ACC112 (cell line): ENCODE measurements around the gene DENND1A.

Experiments
- H2AFZ ChIP-seq: fragments of 200-600 bp; sonication (generic); one replicate; pipeline ENCODE4 v1.6.0; 2017; ENCODE audit warnings: antibody characterized with exemption, low read length; ENCODE audit not compliant: unreplicated experiment
- H3K27ac ChIP-seq: fragments of 200-600 bp; sonication (generic); 2 replicates; pipeline ENCODE4 v1.5.1; 2014; ENCODE audit warnings: low read depth, mild to moderate bottlenecking, antibody characterized with exemption, low read length, moderate library complexity
- H3K27me3 ChIP-seq: fragments of 200-600 bp; sonication (generic); 2 replicates; pipeline ENCODE4 v1.6.1; 2014; ENCODE audit warnings: mild to moderate bottlenecking, antibody characterized with exemption, low read length, moderate library complexity, mixed read lengths; ENCODE audit not compliant: insufficient read depth
- H3K36me3 ChIP-seq: fragments of 200-600 bp; sonication (generic); 2 replicates; pipeline ENCODE4 v1.6.1; 2016; ENCODE audit warnings: mild to moderate bottlenecking, antibody characterized with exemption, low read length, moderate library complexity, mixed read lengths; ENCODE audit not compliant: insufficient read depth
- H3K4me1 ChIP-seq: fragments of 200-600 bp; sonication (generic); one replicate; pipeline ENCODE4 v1.6.1; 2016; ENCODE audit warnings: low read length, mixed read lengths; ENCODE audit not compliant: insufficient read depth, unreplicated experiment, control insufficient read depth
- H3K4me3 ChIP-seq: fragments of 200-600 bp; sonication (generic); 2 replicates; pipeline ENCODE4 v1.5.1; 2014; ENCODE audit warnings: mild to moderate bottlenecking, low read depth, low read length
- H3K79me2 ChIP-seq: fragments of 200-600 bp; sonication (generic); one replicate; pipeline ENCODE4 v1.6.0; 2016; ENCODE audit warnings: low read length; ENCODE audit not compliant: control insufficient read depth, unreplicated experiment, insufficient read depth

The DENND1A gene

DNA sequence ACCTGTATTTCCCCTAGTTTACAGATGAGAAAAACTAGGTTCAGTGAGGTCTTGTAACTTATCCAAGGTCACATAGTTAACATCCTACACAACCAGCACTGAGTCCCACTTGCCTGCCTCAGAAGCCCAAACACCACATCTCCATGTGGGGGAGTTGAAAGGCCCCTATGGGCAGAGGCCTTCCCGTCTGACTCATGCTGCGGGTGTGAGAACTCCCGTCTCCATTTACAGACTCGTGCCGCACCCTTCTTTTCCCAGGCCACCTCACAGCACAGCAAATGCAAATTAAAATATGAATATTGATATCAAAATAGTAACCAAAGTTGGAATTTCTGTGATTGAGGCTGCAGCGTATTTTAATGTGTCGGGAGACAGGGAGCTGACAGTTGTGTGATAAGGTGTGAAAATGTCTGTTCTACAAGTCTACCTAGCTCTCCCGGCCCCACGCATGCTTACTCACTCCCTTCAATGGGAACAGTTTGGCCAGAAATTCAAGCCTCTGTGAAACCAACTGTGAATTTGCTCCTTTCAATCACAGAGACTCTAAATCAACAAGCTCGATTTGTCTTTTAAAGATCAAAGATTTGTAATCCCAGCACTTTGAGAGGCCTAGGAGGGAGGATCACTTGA lies 483.8 kb downstream of the DENND1A start:
- no peaks in the 10 kb centered on the region for H3K27me3 ChIP-seq
- no peak overlapping the region for H3K4me3 ChIP-seq
- H3K27ac ChIP-seq: no peak overlapping the region
- no peaks in the 10 kb centered on the region for H3K36me3 ChIP-seq
- no peaks in the 10 kb centered on the region for H3K79me2 ChIP-seq
- H2AFZ ChIP-seq: no peak overlapping the region
- H3K4me1 ChIP-seq: no peaks in the 10 kb centered on the region

- no peaks in the 10 kb centered on the region for H3K36me3 ChIP-seq
- H2AFZ ChIP-seq: no peak overlapping the region
- H3K4me1 ChIP-seq: no peaks in the 10 kb centered on the region
- no peaks in the 10 kb centered on the region for H3K79me2 ChIP-seq
- H3K27me3 ChIP-seq: no peaks in the 10 kb centered on the region
- no peak overlapping the region for H3K27ac ChIP-seq
- H3K4me3 ChIP-seq: no peak overlapping the region
Measured at GRCh38 chr9:123445116-123445515, 484.8 kb downstream of the DENND1A start.

DNA sequence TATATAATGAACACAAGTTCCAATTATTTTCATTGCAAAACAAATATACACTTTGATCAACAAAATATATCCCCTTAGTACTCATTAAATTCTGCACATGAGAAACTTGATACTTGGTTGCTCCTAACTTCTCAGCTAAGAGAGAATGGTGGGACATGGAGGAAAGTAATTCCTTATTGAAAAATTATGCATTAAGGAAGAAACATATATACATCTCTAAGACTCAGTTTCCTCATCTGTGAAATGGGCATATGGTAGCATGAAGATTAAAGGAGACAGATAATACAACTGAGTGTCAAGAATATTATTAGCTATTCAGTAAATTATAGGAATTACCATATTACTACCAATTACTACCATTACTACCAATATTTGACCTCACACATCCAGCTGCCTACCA lies 488.2 kb downstream of the DENND1A start:
- Histone ChIP-seq H2AFZ (no peak overlapping the region), H3K4me3 (no peak overlapping the region), H3K27me3 (no peaks in the 10 kb centered on the region), H3K4me1 (no peaks in the 10 kb centered on the region), H3K27ac (no peak overlapping the region), H3K79me2 (no peaks in the 10 kb centered on the region), H3K36me3 (no peaks in the 10 kb centered on the region)

GRCh38 chr9:123440256-123440655 lies 489.7 kb downstream of the DENND1A start:
- Histone ChIP-seq H2AFZ (no peak overlapping the region), H3K27me3 (no peaks in the 10 kb centered on the region), H3K79me2 (no peaks in the 10 kb centered on the region), H3K4me1 (no peaks in the 10 kb centered on the region), H3K27ac (no peak overlapping the region), H3K4me3 (no peak overlapping the region), H3K36me3 (no peaks in the 10 kb centered on the region)

DNA sequence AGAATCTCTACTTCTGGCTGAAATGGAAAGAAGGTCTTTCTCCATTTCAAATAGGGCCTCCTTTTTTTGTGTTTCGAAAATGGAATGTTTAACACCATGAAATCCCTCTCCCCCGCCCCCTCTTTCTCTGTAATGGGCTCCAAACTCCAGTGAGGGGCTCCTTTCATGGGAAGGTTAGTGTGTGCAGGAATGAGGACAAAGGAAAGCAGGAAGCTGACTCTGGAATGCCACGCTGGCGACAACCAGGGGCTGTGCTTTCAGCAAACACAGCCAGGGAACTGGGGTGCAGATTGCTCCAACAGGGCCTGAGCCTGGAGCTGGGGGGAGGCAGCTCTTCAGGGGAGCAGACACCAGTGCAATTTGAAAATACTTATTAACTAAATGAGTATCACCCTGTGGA lies 491.1 kb downstream of the DENND1A start:
- Histone ChIP-seq H3K36me3 (no peaks in the 10 kb centered on the region), H3K4me3 (no peak overlapping the region), H3K27ac (no peak overlapping the region), H3K27me3 (no peaks in the 10 kb centered on the region), H3K79me2 (no peaks in the 10 kb centered on the region), H2AFZ (no peak overlapping the region), H3K4me1 (no peaks in the 10 kb centered on the region)

GRCh38 chr9:123438321-123438720 lies 491.6 kb downstream of the DENND1A start:
- no peaks in the 10 kb centered on the region for H3K27me3 ChIP-seq
- H3K27ac ChIP-seq: no peak overlapping the region
- H2AFZ ChIP-seq: no peak overlapping the region
- no peaks in the 10 kb centered on the region for H3K4me1 ChIP-seq
- no peaks in the 10 kb centered on the region for H3K79me2 ChIP-seq
- no peak overlapping the region for H3K4me3 ChIP-seq
- H3K36me3 ChIP-seq: no peaks in the 10 kb centered on the region

DNA sequence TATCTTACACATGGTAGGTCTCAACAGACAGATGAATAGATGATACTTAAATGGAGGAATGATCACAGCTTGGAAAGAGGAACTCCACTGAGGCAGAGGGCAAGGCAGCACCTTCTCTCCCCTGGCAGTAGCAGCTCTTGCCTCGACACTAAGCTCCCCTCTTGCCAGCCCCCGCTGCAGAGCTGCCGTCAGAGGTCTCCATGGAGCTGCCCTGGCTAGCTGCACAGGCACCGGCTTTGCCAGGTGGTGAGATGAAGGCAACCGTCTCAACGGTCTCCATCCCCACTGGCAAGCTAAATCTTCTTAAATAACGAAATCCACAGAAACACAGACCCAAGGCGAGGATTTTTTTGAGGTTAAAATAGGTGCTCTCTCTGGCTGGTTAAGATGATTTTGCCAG lies 492.7 kb downstream of the DENND1A start:
- no peaks in the 10 kb centered on the region for H3K4me1 ChIP-seq
- no peaks in the 10 kb centered on the region for H3K79me2 ChIP-seq
- H3K27ac ChIP-seq: no peak overlapping the region
- no peak overlapping the region for H3K4me3 ChIP-seq
- no peaks in the 10 kb centered on the region for H3K27me3 ChIP-seq
- H3K36me3 ChIP-seq: no peaks in the 10 kb centered on the region
- no peak overlapping the region for H2AFZ ChIP-seq

GRCh38 chr9:123435471-123435870 lies 494.5 kb downstream of the DENND1A start:
- Histone ChIP-seq H3K36me3 (no peaks in the 10 kb centered on the region), H3K27ac (no peak overlapping the region), H2AFZ (no peak overlapping the region), H3K79me2 (no peaks in the 10 kb centered on the region), H3K27me3 (no peaks in the 10 kb centered on the region), H3K4me3 (no peak overlapping the region), H3K4me1 (no peaks in the 10 kb centered on the region)

GRCh38 chr9:123434619-123435240 lies 495.2 kb downstream of the DENND1A start:
- H3K27ac ChIP-seq: no peak overlapping the region
- H3K27me3 ChIP-seq: no peaks in the 10 kb centered on the region
- no peaks in the 10 kb centered on the region for H3K36me3 ChIP-seq
- no peak overlapping the region for H3K4me3 ChIP-seq
- H3K79me2 ChIP-seq: no peaks in the 10 kb centered on the region
- no peaks in the 10 kb centered on the region for H3K4me1 ChIP-seq
- no peak overlapping the region for H2AFZ ChIP-seq

DNA sequence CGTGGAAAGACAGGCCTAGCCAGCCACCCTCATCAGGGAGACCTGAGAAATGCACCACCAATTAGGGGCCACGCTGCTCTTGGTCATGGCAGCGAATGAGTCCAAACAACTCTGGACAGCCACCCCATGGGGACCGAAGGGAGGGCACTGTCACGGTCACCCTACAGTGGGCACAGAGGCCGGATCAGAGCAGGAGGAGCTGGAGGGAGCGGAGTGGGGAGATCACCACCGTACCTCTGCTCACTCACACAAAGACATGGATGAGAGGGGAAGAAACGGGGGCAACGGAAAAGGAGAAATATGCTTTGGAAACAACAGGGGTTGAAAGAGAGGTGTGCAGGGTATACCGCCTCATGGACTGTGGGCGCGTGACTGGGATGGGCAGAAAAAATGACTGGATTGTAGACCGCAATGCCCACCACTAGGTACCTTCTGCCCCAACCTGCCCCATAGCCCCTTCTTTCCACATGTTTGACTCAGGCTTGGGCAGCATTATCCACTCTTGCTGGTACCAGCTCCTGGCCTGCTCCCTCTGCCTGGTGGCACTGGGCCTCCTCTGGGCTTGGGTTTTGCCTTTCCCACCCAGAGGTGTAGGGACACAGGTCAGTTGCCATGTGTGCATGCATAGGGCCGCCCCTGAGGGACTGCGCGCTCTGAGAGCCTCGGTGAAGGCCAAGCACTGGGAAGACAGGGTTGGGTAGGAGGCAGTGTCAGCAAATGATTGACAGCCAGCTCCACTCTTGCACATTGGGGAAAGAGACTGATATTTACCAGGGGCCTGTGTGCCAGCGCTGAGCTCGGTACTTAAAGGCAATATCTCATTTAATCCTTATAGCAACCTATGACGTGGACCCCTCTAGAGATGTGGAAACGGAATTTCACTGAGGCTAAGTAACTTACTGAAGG lies 497.3 kb downstream of the DENND1A start:
- H2AFZ ChIP-seq: no peak overlapping the region
- H3K4me3 ChIP-seq: no peak overlapping the region
- H3K36me3 ChIP-seq: no peaks in the 10 kb centered on the region; the same call in 1 of the 2 replicates

More for the DNA sequence above, 497.3 kb downstream of the DENND1A start:
- Histone ChIP-seq H3K27ac (no peak overlapping the region), H3K4me1 (no peaks in the 10 kb centered on the region), H3K79me2 (no peaks in the 10 kb centered on the region), H3K27me3 (no peaks in the 10 kb centered on the region)
